ENCODE results near the gene TUBA1B.

TUBA1B gene

DNA sequence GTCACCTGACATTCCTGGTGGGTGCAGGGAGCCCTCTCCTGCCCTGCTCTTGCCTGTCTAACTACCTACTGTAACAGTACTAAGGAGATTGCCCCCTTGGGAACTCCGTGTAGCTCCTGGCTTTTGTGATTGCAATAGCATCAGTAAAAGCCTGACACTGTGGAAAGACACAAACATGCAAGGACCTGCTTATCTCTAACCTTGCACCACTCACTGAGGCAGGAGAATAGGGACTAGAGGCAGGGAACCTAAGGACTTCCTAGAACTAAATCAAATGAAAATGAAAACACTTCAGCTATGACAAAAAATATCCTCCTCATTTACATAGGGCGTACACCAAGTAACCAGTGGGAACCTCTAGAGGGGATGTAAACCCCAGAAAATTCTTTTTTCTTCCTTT is 29.2 kb upstream of the TUBA1B start:
- no peak for DNase-seq (ENCODE audit: extremely low read depth, insufficient read length)
- H3K4me3 ChIP-seq (replicated peaks; ENCODE audit: low read depth, low read length): 0 out of 2 replicates have a peak overlapping the region, but pooled peaks have one; percentile 9
- H3K27me3 ChIP-seq (replicated peaks; ENCODE audit: control insufficient read depth, insufficient read depth, low read length): no peaks in the 10 kb centered on the region
- H3K36me3 ChIP-seq (ENCODE audit: control insufficient read depth, insufficient read depth, low read length): no peaks in the 10 kb centered on the region
- TF ChIP-seq, protein P1, sequence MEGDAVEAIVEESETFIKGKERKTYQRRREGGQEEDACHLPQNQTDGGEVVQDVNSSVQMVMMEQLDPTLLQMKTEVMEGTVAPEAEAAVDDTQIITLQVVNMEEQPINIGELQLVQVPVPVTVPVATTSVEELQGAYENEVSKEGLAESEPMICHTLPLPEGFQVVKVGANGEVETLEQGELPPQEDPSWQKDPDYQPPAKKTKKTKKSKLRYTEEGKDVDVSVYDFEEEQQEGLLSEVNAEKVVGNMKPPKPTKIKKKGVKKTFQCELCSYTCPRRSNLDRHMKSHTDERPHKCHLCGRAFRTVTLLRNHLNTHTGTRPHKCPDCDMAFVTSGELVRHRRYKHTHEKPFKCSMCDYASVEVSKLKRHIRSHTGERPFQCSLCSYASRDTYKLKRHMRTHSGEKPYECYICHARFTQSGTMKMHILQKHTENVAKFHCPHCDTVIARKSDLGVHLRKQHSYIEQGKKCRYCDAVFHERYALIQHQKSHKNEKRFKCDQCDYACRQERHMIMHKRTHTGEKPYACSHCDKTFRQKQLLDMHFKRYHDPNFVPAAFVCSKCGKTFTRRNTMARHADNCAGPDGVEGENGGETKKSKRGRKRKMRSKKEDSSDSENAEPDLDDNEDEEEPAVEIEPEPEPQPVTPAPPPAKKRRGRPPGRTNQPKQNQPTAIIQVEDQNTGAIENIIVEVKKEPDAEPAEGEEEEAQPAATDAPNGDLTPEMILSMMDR (IDR thresholded peaks at IDR 0.05; ENCODE audit: insufficient read depth, low read length, poor library complexity, severe bottlenecking): no peak

DNA sequence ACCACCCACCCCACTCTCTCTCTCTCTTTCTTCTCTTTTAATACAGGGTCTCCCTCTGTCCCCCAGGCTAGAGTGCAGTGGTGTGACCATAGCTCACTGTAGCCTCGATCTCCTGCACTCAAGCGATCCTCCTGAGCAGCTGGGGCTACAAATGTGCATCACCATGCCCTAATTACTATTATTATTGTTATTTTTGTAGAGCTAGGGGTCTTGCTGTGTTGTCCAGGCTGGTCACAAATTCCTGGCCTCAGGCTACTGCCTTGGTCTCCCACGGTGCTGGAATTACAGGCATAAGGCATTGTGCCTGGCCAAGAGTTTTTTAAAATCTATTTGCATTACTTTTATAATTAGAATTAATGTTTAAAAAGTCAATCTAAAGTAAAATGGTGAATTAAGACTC is 23.0 kb upstream of the TUBA1B start:
- H3K27me3 ChIP-seq (replicated peaks; ENCODE audit: control insufficient read depth, insufficient read depth, low read length): no peaks in the 10 kb centered on the region
- H3K36me3 ChIP-seq (ENCODE audit: control insufficient read depth, insufficient read depth, low read length): no peaks in the 10 kb centered on the region
- H3K4me3 ChIP-seq (replicated peaks; ENCODE audit: low read depth, low read length): no peak overlapping the region
- DNase-seq (ENCODE audit: extremely low read depth, insufficient read length): no peak
- TF ChIP-seq, protein P1 (IDR thresholded peaks at IDR 0.05; ENCODE audit: insufficient read depth, low read length, poor library complexity, severe bottlenecking): no peak

DNA sequence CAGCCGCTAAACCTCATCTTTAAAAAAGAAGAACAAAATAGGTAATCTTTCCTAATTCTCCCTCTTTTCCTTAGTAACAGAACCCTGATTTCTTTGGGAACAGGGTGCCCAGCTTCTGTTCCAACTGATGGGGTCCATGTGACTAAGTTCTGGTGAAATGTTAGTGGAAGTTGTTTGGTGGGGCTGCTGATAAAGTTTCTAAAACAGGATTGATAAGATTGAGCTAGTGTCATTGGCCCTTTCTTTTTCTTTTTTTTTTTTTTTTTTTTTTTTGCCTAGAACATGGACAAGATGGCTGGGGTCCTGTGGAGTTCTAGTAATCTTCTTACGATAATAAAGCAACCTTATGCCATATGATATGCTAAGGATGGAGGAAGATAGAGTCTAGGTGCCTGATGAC is 16.2 kb upstream of the TUBA1B start:
- TF ChIP-seq, protein P1 (IDR thresholded peaks at IDR 0.05; ENCODE audit: insufficient read depth, low read length, poor library complexity, severe bottlenecking): no peak
- Histone ChIP-seq H3K27me3 (replicated peaks; ENCODE audit: control insufficient read depth, insufficient read depth, low read length) (no peaks in the 10 kb centered on the region), H3K4me3 (replicated peaks; ENCODE audit: low read depth, low read length) (no peak overlapping the region), H3K36me3 (ENCODE audit: control insufficient read depth, insufficient read depth, low read length) (no peaks in the 10 kb centered on the region)
- no peak for DNase-seq (ENCODE audit: extremely low read depth, insufficient read length)

DNA sequence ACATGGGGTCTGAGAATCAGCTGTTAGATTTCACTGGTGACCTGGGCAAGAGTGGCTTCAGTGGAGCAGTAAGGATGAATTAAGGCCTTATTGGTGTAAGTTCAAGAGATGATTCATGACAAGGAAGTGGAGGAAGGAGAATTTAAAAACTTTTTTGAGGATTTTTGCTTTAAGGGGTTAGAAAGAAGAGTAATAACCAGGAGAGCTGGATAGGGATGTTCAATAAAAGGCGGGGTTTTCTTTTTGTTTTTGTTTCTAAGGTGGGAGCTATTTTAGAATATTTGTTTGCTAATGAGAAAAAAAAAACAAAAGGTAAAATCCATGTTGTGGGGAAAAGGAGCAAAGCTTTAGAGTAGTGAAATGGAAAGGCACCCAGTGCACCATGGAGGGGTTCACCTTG is 15.2 kb upstream of the TUBA1B start:
- Histone ChIP-seq H3K36me3 (ENCODE audit: control insufficient read depth, insufficient read depth, low read length) (no peaks in the 10 kb centered on the region), H3K27me3 (replicated peaks; ENCODE audit: control insufficient read depth, insufficient read depth, low read length) (no peaks in the 10 kb centered on the region), H3K4me3 (replicated peaks; ENCODE audit: low read depth, low read length) (no peak overlapping the region)
- TF ChIP-seq, protein P1 (IDR thresholded peaks at IDR 0.05; ENCODE audit: insufficient read depth, low read length, poor library complexity, severe bottlenecking): no peak
- DNase-seq (ENCODE audit: extremely low read depth, insufficient read length): no peak

DNA sequence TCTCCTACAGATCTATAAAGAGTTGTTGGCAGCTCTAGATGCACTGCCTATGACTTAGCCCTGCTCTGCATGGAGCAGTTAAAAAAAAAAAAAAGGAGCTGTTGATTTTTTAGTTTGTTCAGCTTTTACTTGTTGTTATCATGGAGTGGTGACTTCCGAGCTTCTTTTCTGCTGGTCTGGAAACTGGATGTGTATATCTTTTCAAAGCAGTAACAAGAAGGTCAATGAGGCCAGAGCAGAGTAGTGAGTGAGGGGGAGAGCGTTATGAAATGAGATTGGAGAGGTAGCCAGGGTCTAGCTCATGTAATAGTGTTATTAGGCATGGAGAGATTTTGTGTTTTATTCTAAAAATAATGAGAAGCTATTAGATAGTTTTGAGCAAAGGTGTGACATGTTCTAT is 13.2 kb upstream of the TUBA1B start:
- Histone ChIP-seq H3K27me3 (replicated peaks; ENCODE audit: control insufficient read depth, insufficient read depth, low read length) (no peaks in the 10 kb centered on the region), H3K4me3 (replicated peaks; ENCODE audit: low read depth, low read length) (no peak overlapping the region), H3K36me3 (ENCODE audit: control insufficient read depth, insufficient read depth, low read length) (no peaks in the 10 kb centered on the region)
- no peak for DNase-seq (ENCODE audit: extremely low read depth, insufficient read length)
- TF ChIP-seq, protein P1 (IDR thresholded peaks at IDR 0.05; ENCODE audit: insufficient read depth, low read length, poor library complexity, severe bottlenecking): no peak

DNA sequence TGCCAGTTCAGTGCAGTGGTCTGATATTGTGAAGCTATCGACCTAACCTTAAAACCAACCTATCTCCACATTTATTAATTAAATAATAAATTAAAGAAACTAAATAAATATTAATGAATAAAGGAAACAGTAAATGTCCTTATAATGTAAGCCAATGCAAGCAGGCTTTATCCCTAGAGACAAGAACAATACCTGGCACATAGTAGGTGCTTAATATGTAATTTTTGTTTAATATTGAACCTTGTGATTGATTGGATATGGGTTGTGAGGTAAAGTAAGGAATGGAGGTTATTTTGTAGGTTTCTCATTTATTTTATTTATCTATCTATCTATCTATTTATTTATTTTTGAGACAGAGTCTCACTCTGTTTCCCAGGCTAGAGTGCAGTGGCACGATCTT is 7.8 kb upstream of the TUBA1B start:
- no peaks in the 10 kb centered on the region for H3K27me3 ChIP-seq (replicated peaks; ENCODE audit: control insufficient read depth, insufficient read depth, low read length)
- DNase-seq (ENCODE audit: extremely low read depth, insufficient read length): no peak
- TF ChIP-seq, protein P1 (IDR thresholded peaks at IDR 0.05; ENCODE audit: insufficient read depth, low read length, poor library complexity, severe bottlenecking): no peak
- H3K4me3 ChIP-seq (replicated peaks; ENCODE audit: low read depth, low read length): no peak overlapping the region
- no peaks in the 10 kb centered on the region for H3K36me3 ChIP-seq (ENCODE audit: control insufficient read depth, insufficient read depth, low read length)

Measured in GM06990 (cell line).